Fibroblast of mammary gland (primary cell): ENCODE data around the gene RNF145.
"Not testable (repeated sequence)": the region's sequence is repeated elsewhere in the genome, so short reads cannot be mapped to it uniquely, and the experiment has no call there.

Source experiments
- DNase-seq: peaks from one replicate; pipeline ENCODE4 v3.0.0-alpha.2; 2010; ENCODE audit warnings: low read depth
- H3K4me3 ChIP-seq: 2 replicates; pipeline ENCODE4 v1.5.1; 2011; ENCODE audit warnings: low read depth, mild to moderate bottlenecking, low read length, moderate library complexity; ENCODE audit not compliant: control insufficient read depth
- CTCF ChIP-seq: conservative IDR thresholded peaks from 2 replicates; pipeline ENCODE4 v1.5.1; 2011; ENCODE audit warnings: low read depth, low read length, inconsistent platforms; ENCODE audit not compliant: control insufficient read depth, insufficient read depth

The RNF145 gene

GRCh38 chr5:159244890-159245289 is 35.5 kb upstream of the RNF145 start:
- DNase-seq = no peak
- H3K4me3 ChIP-seq = no peak overlapping the region
- no peak for TF ChIP-seq CTCF

- no peak for DNase-seq
- no peak for TF ChIP-seq CTCF
- H3K4me3 ChIP-seq = no peak overlapping the region
These were observed 34.8 kb upstream of the RNF145 start for GRCh38 chr5:159244163-159244562.

- DNase-seq = no peak
- H3K4me3 ChIP-seq = no peak overlapping the region
- no peak for TF ChIP-seq CTCF
These were observed 34.0 kb upstream of the RNF145 start for GRCh38 chr5:159243385-159243784.

- TF ChIP-seq CTCF = no peak
- H3K4me3 ChIP-seq = no peak overlapping the region
- no peak for DNase-seq
These were observed 33.3 kb upstream of the RNF145 start for GRCh38 chr5:159242656-159243055.

GRCh38 chr5:159241946-159242552 is 32.7 kb upstream of the RNF145 start:
- TF ChIP-seq CTCF = no peak
- no peak overlapping the region for H3K4me3 ChIP-seq
- DNase-seq = no peak

- no peak for TF ChIP-seq CTCF
- DNase-seq = no peak
- no peak overlapping the region for H3K4me3 ChIP-seq
These were observed 31.0 kb upstream of the RNF145 start for GRCh38 chr5:159240301-159240870.

- not testable (repeated sequence) for DNase-seq
These were observed 26.6 kb upstream of the RNF145 start for GRCh38 chr5:159235871-159236520.

More at GRCh38 chr5:159235871-159236520, 26.6 kb upstream of the RNF145 start:
- H3K4me3 ChIP-seq = not testable (repeated sequence)
